GM12892 (cell line): ENCODE measurements around the gene PRM2.

Experiments
- DNase-seq: peaks from one replicate; pipeline ENCODE4 v3.0.0; 2011; ENCODE audit not compliant: insufficient read length
- FAIRE-seq: peaks from 2 replicates; lab custom pipeline; 2011; peaks lifted over from hg19 to GRCh38; lab: Jason Lieb, UNC
- POLR2A ChIP-seq: IDR thresholded peaks from 2 replicates; pipeline ENCODE4 v1.6.1; 2011; ENCODE audit warnings: low read depth, low read length, control low read depth
- POLR2AphosphoS5 ChIP-seq: IDR thresholded peaks from 2 replicates; pipeline ENCODE4 v1.6.1; 2011; ENCODE audit warnings: low read depth, low read length, control low read depth
- TAF1 ChIP-seq: IDR thresholded peaks from 2 replicates; pipeline ENCODE4 v1.6.1; 2011; ENCODE audit warnings: low read depth, mild to moderate bottlenecking, control low read depth, low read length, borderline replicate concordance

PRM2 gene

GRCh38 chr16:11263737-11264136 lies 12.5 kb downstream of the PRM2 start:
- FAIRE-seq (peak; percentile 74), DNase-seq (no peak)
- no peak for TF ChIP-seq POLR2AphosphoS5
- no peak for TF ChIP-seq TAF1
- TF ChIP-seq POLR2A: no peak

- DNase-seq (no peak), FAIRE-seq (no peak)
- TF ChIP-seq TAF1 (no peak), POLR2A (no peak), POLR2AphosphoS5 (no peak)
Observed at GRCh38 chr16:11262915-11263314, 13.4 kb downstream of the PRM2 start.

- DNase-seq: no peak
- FAIRE-seq: no peak
- no peak for TF ChIP-seq POLR2A
Observed at GRCh38 chr16:11260596-11260966, 15.7 kb downstream of the PRM2 start.

- no peak for TF ChIP-seq TAF1
- TF ChIP-seq POLR2AphosphoS5: no peak
- TF ChIP-seq POLR2A: no peak
- FAIRE-seq: no peak
- no peak for DNase-seq
Observed at GRCh38 chr16:11259655-11260595, 16.4 kb downstream of the PRM2 start.

- FAIRE-seq: peak; percentile 83
Observed at GRCh38 chr16:11258553-11259492, 17.5 kb downstream of the PRM2 start.

GRCh38 chr16:11257131-11257938 lies 18.9 kb downstream of the PRM2 start:
- FAIRE-seq: peak; percentile 81

More at GRCh38 chr16:11258553-11259492, 17.5 kb downstream of the PRM2 start:
- DNase-seq: peak; percentile 70
- TF ChIP-seq TAF1 (no peak), POLR2A (no peak), POLR2AphosphoS5 (no peak)

GRCh38 chr16:11256661-11257130 lies 19.6 kb downstream of the PRM2 start:
- no peak for DNase-seq
- FAIRE-seq: no peak
- TF ChIP-seq POLR2AphosphoS5: no peak
- TF ChIP-seq TAF1: no peak
- no peak for TF ChIP-seq POLR2A

More at GRCh38 chr16:11257131-11257938, 18.9 kb downstream of the PRM2 start:
- TF ChIP-seq TAF1: no peak
- no peak for TF ChIP-seq POLR2AphosphoS5
- TF ChIP-seq POLR2A: no peak
- DNase-seq: no peak

- peak; percentile 83 for DNase-seq
- peak; percentile 95 for TF ChIP-seq TAF1
- TF ChIP-seq POLR2A: peak; percentile 98
- peak; percentile 94 for TF ChIP-seq POLR2AphosphoS5
- peak; percentile 78 for FAIRE-seq
Observed at GRCh38 chr16:11255737-11256660, 20.3 kb downstream of the PRM2 start, which contains the start of gene SOCS1. Gene SOCS1 (minus strand): TSS chr16:11256204. CDS start chr16:11255478, 726 bp downstream.

GRCh38 chr16:11254913-11255736 lies 21.2 kb downstream of the PRM2 start:
- FAIRE-seq (peak; percentile 85), DNase-seq (no peak)
- TF ChIP-seq POLR2AphosphoS5 (no peak; the same call in none of the 2 replicates), POLR2A (no peak; the same call in 1 of the 2 replicates), TAF1 (no peak)
